Lung (tissue), 12 donors: ENCODE data around the gene HSD17B12. TPM values are rescaled to one million over a fixed set of nuclear protein-coding genes. Genes with fewer than 3 reads are reported as not detected.

ENCODE experiments used
- ATAC-seq: fragments of 200-7000 bp; cut with Tn5 transposase; one replicate; pipeline ENCODE4 v1.9.1; 2020; ENCODE audit warnings: moderate number of reproducible peaks; ENCODE audit not compliant: insufficient read depth, low FRiP score
- DNase-seq, 3 donors: peaks; one replicate each; pipeline ENCODE4 v3.0.0-alpha.2; 2013 to 2017
- H3K27ac ChIP-seq, 2 donors: one replicate each; pipeline ENCODE4 v1.5.1; 2013; ENCODE audit warnings: mild to moderate bottlenecking in 2 of 2, moderate library complexity in 2 of 2, control low read depth in 1 of 2, inconsistent platforms in 1 of 2, low read depth in 1 of 2, low read length in 1 of 2
- H3K27me3 ChIP-seq, 3 donors: one replicate each; pipeline ENCODE4 v1.5.1; 2013; ENCODE audit warnings: low read length in 2 of 3; ENCODE audit not compliant: control insufficient read depth in 3 of 3, insufficient read depth in 3 of 3
- H3K36me3 ChIP-seq, 4 donors: one replicate each; pipeline ENCODE4 v1.5.1; 2013; ENCODE audit warnings: low read length in 4 of 4, mild to moderate bottlenecking in 1 of 4, moderate library complexity in 1 of 4; ENCODE audit not compliant: control insufficient read depth in 4 of 4, insufficient read depth in 4 of 4
- H3K4me1 ChIP-seq, 5 donors: one replicate each; pipeline ENCODE4 v1.5.1; 2013; ENCODE audit warnings: low read length in 5 of 5, mild to moderate bottlenecking in 2 of 5, moderate library complexity in 1 of 5; ENCODE audit not compliant: control insufficient read depth in 5 of 5, insufficient read depth in 5 of 5
- H3K4me3 ChIP-seq: one replicate; pipeline ENCODE4 v1.5.1; 2013; ENCODE audit warnings: mild to moderate bottlenecking, control low read depth, moderate library complexity
- H3K9ac ChIP-seq, 2 donors: one replicate each; pipeline ENCODE4 v1.5.1; 2013; ENCODE audit warnings: low read length in 2 of 2, control low read depth in 1 of 2; ENCODE audit not compliant: insufficient read depth in 1 of 2
- H3K9me3 ChIP-seq, 4 donors: one replicate each; pipeline ENCODE4 v1.5.1; 2013; ENCODE audit warnings: low read length in 3 of 4, mild to moderate bottlenecking in 1 of 4, moderate library complexity in 1 of 4; ENCODE audit not compliant: control insufficient read depth in 4 of 4, insufficient read depth in 3 of 4
- WGBS, 2 donors: extraction: QIAGEN DNeasy Blood & Tissue Kit; methylation state at CpG; one replicate each; pipeline ENCODE4 v1.1.7; 2013; 5-methylcytosine and 5-hydroxymethylcytosine counted together
- polyA plus RNA-seq, 2 donors: library from polyadenylated mRNA; stranded (reverse); fragments of 200-250 nt; gene quantifications; one replicate each; pipeline ENCODE4 v1.2.1, GENCODE V29; 2013
- total RNA-seq, 2 donors: library from RNA; depleted of rRNA in 1 of 2; stranded (reverse); fragments of >200 nt in 1 of 2; gene quantifications; one replicate each; pipeline ENCODE4 v1.2.1, GENCODE V29; 2014 to 2021
- TF ChIP-seq, protein P1 (sequence below): IDR thresholded peaks from 2 replicates; pipeline ENCODE4 v1.5.1; 2012; ENCODE audit warnings: mild to moderate bottlenecking; ENCODE audit errors: control extremely low read depth, extremely low read depth
- donor health status: control.
- donor health status: control.
- donor health status: Bipolar disorder and iron deficiency.
- donor health status: healthy.
- donor health status: DM: yes; HTN: yes; CAD: no.

Gene HSD17B12
- total and polyA plus RNA-seq, 4 donors = 37.3 to 118 (median 87.1) TPM

- TF ChIP-seq, protein P1, sequence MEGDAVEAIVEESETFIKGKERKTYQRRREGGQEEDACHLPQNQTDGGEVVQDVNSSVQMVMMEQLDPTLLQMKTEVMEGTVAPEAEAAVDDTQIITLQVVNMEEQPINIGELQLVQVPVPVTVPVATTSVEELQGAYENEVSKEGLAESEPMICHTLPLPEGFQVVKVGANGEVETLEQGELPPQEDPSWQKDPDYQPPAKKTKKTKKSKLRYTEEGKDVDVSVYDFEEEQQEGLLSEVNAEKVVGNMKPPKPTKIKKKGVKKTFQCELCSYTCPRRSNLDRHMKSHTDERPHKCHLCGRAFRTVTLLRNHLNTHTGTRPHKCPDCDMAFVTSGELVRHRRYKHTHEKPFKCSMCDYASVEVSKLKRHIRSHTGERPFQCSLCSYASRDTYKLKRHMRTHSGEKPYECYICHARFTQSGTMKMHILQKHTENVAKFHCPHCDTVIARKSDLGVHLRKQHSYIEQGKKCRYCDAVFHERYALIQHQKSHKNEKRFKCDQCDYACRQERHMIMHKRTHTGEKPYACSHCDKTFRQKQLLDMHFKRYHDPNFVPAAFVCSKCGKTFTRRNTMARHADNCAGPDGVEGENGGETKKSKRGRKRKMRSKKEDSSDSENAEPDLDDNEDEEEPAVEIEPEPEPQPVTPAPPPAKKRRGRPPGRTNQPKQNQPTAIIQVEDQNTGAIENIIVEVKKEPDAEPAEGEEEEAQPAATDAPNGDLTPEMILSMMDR = no peak
- Histone ChIP-seq H3K4me3 (no peak overlapping the region), H3K36me3 (peaks cover 0 to 7% (median 2%) of the 10 kb centered on the region in 4 donors), H3K4me1 (peaks cover 0 to 5% (median 0%) of the 10 kb centered on the region in 5 donors), H3K9ac (no peak overlapping the region), H3K9me3 (peaks cover 3 to 11% (median 5%) of the 10 kb centered on the region in 4 donors), H3K27ac (no peak overlapping the region), H3K27me3 (no peaks in the 10 kb centered on the region)
- no peak for ATAC-seq
- WGBS, 2 donors = 78 to 91% methylated on average over 1 of the region's 1 CpG
- no peak for DNase-seq
Measured at GRCh38 chr11:43787824-43788223, 107.3 kb downstream of the HSD17B12 start.

DNA sequence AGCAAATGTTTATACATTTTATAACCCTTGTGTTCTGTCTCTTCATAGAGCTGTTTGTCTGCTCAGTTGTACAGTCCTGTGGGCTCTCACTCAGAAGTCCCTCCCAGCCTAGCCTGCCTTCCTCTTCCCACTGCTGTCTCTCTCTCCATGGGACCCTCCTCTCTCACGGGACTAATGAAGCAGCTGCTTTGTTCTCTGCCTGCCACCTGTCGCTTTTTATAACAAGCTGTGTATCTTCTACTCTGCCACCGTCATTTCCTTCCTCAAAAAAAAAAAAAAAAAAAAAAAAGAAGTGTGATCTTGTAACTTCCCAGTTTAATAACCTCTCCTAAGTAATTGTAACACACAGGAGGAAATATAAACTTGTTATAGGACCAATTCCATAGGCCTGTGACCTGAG is 107.9 kb downstream of the HSD17B12 start:
- H3K9me3 ChIP-seq = peaks cover 1 to 11% (median 5%) of the 10 kb centered on the region in 4 donors
- TF ChIP-seq, protein P1 = no peak
- 3 to 57% methylated on average over 3 of the region's 3 CpGs for WGBS, 2 donors
- ATAC-seq (no peak), DNase-seq (peak in 1 of 3 donors; percentile 19)
- H3K27ac ChIP-seq = peak overlapping the region in 1 of 2 donors; percentile 56
- peaks cover 0 to 5% (median 0%) of the 10 kb centered on the region in 5 donors for H3K4me1 ChIP-seq
- no peak overlapping the region for H3K4me3 ChIP-seq
- no peaks in the 10 kb centered on the region for H3K27me3 ChIP-seq
- peaks cover 0 to 7% (median 2%) of the 10 kb centered on the region in 4 donors for H3K36me3 ChIP-seq
- H3K9ac ChIP-seq = no peak overlapping the region

GRCh38 chr11:43789700-43790443 is 109.3 kb downstream of the HSD17B12 start:
- peaks cover 0 to 5% (median 0%) of the 10 kb centered on the region in 5 donors for H3K4me1 ChIP-seq
- ATAC-seq = no peak
- H3K9ac ChIP-seq = no peak overlapping the region
- no peak overlapping the region for H3K4me3 ChIP-seq
- 87 to 94% methylated on average over 5 of the region's 5 CpGs for WGBS, 2 donors
- no peak for DNase-seq
- TF ChIP-seq, protein P1 = no peak
- no peaks in the 10 kb centered on the region for H3K27me3 ChIP-seq
- no peak overlapping the region for H3K27ac ChIP-seq
- peaks cover 0 to 2% (median under 1%) of the 10 kb centered on the region in 4 donors for H3K9me3 ChIP-seq
- H3K36me3 ChIP-seq = peaks cover 0 to 7% (median 2%) of the 10 kb centered on the region in 4 donors
